Vagina (tissue), 2 donors: ENCODE results near the gene ZBTB45.

Experiments
- POLR2AphosphoS5 ChIP-seq, 2 donors: sonication (generic); formaldehyde crosslinking; IDR thresholded peaks; one replicate each; pipeline ENCODE4 v1.9.0; 2017; ENCODE audit warnings: antibody characterized with exemption in 2 of 2, mild to moderate bottlenecking in 2 of 2, low read depth in 1 of 2; ENCODE audit not compliant: insufficient read depth in 1 of 2
- TF ChIP-seq, protein P1 (sequence below), 3 experiments: fragments of 450-650 bp in 2 of 3; fragments of 200-600 bp in 1 of 3; sonication (generic) in 1 of 3; IDR thresholded peaks; one replicate each; pipeline ENCODE4 v1.5.1; 2017 to 2019; ENCODE audit warnings: antibody characterized with exemption in 3 of 3, mild to moderate bottlenecking in 2 of 3, moderate library complexity in 2 of 3

DNA sequence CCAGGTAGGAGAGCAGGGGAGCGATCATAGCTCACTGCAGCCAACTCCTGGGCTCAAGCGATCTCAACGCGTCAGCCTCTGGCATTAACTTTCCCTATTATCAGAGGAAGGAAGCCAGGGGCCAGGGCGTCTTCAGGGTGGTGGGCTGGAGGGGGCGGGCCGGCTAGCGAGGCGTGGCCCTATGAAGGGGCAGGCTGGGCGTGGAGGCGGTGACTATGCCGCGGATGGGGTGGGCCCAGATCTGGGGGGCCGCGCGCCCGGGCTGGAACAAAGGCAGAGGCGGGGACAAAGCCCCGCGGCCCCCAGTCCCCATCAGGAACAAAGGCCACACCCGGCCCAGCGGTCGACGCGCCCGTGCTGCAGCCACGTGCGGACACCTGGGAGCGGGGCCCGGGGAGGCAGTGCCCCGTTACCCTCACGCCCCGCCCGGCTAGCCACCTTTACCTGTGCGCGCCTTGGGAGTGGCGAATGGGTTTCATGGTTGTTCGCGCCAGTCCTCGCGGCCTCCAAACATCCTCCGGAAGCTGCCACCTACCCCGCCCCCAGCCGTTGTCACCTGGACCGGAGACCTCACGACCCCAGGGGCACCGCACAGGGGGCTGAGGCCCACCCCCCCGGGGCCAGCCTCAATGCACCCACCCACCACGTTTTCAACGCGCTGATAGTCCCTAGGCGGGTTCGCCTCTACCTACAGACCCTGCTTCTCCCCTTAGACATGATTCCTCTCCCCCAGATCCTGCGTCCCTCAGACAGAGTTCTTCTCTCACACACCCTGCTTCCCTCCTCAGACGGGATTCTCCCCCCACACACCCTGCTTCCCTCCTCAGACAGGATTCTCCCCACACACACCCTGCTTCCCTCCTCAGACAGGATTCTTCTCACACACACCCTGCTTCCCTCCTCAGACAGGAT is 18.9 kb upstream of the ZBTB45 start:
- TF ChIP-seq, protein P1, sequence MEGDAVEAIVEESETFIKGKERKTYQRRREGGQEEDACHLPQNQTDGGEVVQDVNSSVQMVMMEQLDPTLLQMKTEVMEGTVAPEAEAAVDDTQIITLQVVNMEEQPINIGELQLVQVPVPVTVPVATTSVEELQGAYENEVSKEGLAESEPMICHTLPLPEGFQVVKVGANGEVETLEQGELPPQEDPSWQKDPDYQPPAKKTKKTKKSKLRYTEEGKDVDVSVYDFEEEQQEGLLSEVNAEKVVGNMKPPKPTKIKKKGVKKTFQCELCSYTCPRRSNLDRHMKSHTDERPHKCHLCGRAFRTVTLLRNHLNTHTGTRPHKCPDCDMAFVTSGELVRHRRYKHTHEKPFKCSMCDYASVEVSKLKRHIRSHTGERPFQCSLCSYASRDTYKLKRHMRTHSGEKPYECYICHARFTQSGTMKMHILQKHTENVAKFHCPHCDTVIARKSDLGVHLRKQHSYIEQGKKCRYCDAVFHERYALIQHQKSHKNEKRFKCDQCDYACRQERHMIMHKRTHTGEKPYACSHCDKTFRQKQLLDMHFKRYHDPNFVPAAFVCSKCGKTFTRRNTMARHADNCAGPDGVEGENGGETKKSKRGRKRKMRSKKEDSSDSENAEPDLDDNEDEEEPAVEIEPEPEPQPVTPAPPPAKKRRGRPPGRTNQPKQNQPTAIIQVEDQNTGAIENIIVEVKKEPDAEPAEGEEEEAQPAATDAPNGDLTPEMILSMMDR (IDR thresholded peaks at IDR 0.05) = no peak
- peak in 1 of 2 donors; percentile 17 for TF ChIP-seq POLR2AphosphoS5 (IDR thresholded peaks at IDR 0.05; ENCODE audit: insufficient read depth in 1 of 2, low read depth in 1 of 2)
